Astrocyte of the spinal cord (primary cell): Measurements from ENCODE around the gene GIPC2.

Experiments used
- DNase-seq: peaks from one replicate; pipeline ENCODE4 v3.0.0; 2011; ENCODE audit warnings: low read depth, low spot score
- H3K4me3 ChIP-seq: 2 replicates; pipeline ENCODE4 v1.5.1; 2011; ENCODE audit warnings: low read depth, mild to moderate bottlenecking, low read length, moderate library complexity
- in situ Hi-C: cut with HindIII; loops from 2 replicates; pipeline ENCODE4 v1.10.0; 2017; ENCODE audit warnings: low sequenced_read_pairs
- TF ChIP-seq, protein P1 (sequence below): IDR thresholded peaks from 2 replicates; pipeline ENCODE4 v1.5.1; 2012; ENCODE audit warnings: low read depth, mild to moderate bottlenecking, low read length, inconsistent platforms

Gene GIPC2

DNA sequence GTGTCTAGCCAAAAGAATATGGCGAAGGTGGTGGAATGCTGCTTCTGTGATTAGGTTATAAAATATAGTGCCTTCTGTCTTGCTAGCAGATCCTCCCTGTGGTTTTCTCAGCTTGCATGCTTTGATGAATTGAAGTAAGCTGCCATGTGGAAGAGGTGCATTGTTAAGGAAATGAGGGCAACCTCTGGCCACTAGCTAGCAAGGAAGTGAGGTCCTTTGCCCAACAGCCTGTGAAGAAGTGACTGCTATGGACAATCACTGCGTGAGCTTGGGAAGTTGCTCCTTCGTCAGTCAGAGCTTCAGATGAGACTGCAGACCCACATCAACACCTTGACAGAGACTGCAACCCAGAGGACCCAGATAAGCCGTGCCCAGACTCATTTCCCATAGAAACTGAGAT, 109.4 kb downstream of the GIPC2 start:
- H3K4me3 ChIP-seq: no peak overlapping the region
- in situ Hi-C loops: no loop called here
- TF ChIP-seq, protein P1, sequence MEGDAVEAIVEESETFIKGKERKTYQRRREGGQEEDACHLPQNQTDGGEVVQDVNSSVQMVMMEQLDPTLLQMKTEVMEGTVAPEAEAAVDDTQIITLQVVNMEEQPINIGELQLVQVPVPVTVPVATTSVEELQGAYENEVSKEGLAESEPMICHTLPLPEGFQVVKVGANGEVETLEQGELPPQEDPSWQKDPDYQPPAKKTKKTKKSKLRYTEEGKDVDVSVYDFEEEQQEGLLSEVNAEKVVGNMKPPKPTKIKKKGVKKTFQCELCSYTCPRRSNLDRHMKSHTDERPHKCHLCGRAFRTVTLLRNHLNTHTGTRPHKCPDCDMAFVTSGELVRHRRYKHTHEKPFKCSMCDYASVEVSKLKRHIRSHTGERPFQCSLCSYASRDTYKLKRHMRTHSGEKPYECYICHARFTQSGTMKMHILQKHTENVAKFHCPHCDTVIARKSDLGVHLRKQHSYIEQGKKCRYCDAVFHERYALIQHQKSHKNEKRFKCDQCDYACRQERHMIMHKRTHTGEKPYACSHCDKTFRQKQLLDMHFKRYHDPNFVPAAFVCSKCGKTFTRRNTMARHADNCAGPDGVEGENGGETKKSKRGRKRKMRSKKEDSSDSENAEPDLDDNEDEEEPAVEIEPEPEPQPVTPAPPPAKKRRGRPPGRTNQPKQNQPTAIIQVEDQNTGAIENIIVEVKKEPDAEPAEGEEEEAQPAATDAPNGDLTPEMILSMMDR: no peak
- DNase-seq: no peak

DNA sequence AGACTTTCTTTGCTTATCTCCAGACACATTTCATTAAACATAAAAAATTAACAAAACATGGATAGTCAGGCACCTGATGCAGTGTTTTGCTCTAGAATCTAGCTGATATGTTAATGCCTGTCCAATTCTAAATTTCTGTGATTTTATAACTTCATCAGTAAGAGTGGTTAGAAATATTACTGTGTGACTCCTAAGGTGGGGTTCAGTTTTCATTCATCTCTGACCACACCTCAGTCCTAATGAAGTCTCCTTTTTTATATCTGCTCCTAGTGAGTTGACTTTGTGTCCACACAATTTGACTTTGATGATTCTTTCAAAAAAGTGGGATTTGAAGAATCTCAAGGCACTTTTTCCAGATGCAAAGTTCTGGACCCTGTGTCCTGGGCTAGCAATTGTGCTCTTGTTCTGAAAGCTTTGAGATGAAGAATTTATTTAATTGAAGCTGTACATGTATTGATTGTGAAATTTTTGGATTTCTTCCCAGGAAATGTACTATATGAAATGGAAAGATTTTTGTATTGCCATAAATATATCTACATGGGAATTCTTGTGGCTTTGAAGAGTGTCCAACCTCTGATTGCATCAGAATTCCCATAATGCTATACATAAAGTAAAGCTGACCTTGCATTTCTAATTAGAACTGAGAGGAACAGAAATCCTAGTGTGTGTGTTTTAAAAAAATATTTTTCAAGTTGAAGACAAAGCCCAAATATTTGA, 111.2 kb downstream of the GIPC2 start:
- in situ Hi-C loops: no loop called here
- DNase-seq: peak; percentile 74

DNA sequence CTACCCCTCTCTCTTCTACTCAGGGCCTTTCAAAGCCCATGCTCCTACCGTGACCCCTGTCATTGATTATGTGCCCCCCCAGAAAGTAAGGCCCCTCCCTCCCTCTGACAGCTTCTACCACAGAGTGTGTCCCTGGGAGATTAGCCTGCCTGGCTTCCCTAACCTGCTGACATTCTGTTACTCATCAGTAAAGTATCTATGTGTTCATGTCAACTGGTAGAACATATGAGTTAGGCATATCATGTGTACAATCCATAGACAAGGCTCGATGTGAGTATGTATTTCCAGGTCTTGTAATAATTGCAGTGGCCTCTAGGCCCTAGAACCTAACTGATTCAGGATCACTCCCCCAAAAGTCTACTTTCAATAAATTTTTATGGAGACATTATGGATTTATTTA, 120.0 kb downstream of the GIPC2 start:
- no peak for DNase-seq

More for the DNA sequence above, 111.2 kb downstream of the GIPC2 start:
- TF ChIP-seq, protein P1: no peak
- no peak overlapping the region for H3K4me3 ChIP-seq

DNA sequence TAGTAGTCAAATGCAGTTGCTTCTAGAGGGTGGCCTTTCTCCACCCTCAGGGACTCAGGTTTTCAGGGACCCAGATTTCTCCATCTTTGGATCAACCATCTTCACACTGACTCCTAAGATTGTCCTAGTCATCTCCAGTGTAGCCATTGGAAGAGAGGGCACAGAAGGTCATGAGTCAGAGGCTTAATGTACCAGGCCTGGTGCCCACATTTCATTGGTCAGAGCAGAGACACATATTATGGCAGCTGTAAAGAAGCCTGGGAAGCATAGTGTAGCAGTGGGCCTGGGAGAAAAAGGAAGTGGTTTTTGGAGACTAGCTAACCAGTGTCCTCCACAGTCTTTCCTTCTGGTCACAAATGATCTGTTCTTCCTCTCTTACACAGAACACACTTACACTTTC, 122.5 kb downstream of the GIPC2 start:
- TF ChIP-seq, protein P1: no peak
- DNase-seq: no peak
- no peak overlapping the region for H3K4me3 ChIP-seq
- in situ Hi-C loops: no loop called here

More for the DNA sequence above, 120.0 kb downstream of the GIPC2 start:
- in situ Hi-C loops: no loop called here
- TF ChIP-seq, protein P1: no peak
- no peak overlapping the region for H3K4me3 ChIP-seq

DNA sequence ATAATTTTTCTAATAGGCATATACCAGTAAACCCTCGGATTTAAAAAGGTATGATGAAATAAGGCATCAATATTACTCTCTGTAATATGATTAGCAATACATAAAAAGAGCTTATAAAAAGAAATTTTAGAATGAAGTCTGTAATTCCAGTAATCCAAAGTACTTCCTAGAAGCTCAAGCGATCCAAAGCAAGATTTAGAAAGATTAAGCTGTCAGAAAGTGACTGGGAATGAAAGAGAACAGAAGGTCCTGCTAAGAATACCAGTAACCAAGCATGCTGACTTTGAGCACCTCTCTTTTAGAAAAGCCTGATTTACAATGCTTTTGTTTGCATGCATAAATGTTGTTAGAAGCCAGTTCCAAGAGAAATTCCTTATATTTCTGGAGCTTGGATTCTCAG, 125.1 kb downstream of the GIPC2 start:
- no peak for DNase-seq
- H3K4me3 ChIP-seq: no peak overlapping the region
- in situ Hi-C loops: no loop called here
- TF ChIP-seq, protein P1: no peak

DNA sequence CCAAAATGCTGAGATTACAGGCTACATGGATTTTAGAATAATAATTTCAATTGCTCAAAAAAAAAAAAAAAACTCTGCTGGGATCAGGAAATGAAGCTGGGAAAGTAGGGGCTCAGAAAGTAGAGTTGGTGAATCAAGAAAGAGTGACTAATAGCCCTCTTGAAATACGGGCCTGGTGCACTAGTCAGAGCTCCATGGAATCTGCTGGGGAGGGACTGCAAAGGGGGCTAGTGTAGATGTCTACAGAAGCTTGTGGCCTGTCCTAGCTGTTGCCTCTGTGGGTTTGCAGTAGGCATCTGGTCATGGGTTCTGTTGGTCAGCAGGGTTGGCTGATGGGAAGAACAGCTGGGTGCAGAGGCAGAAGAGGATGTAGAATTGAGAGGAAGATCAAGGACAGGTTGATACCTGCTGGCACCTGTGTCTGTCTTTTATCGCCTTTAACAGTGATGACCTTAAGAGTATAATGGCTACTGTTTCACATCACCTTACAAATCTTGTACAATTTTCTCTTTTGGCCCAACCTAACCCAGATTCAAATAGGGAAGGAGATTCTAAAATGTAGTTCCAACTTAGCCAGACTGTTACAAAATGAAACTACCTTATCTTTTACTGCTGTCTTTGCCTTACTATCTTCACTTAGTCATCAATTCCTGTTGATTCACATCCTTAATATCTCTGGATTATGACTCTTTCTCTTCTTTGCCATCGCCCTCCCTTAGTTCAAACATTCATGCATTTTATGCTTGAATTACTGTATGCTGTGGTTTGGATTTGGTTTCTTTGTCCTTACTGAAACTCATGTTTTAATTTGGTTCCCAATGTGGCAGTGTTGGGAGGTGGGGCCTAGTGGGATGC, 126.2 kb downstream of the GIPC2 start:
- in situ Hi-C loops: no loop called here
- DNase-seq: peak; percentile 64
- no peak overlapping the region for H3K4me3 ChIP-seq
- TF ChIP-seq, protein P1: no peak
